SW 1271 (cell line): ENCODE measurements around the gene FOXF2.

Experiments
- DNase-seq, 2 experiments: peaks; one replicate each; lab custom pipeline; 2025; lab: John Stamatoyannopoulos, UW

Gene FOXF2

DNA sequence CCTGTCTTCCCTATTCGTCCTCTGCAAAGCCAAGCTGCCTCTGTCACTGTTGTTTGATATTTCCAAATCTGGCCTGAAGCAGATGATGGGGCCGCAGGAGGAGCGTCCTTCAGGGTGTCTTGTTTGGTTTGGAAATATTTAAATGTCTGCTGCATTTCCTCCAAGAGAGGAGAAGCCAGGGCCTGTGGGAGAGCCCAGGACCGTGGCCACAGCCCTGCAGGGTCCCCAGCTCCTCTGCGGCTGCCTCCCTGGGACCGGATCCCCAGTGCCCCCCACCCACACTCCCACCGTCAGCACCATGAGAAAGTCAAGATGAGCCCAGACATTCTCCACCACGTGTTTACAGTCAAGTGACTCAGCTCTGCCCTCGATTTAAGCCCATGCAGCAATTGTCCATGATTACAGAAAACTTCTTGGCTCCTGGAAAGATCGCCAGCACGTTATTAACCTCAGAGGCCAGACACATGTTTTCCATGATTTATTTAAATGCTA, 18.2 kb downstream of the FOXF2 start:
- no peak for DNase-seq

DNA sequence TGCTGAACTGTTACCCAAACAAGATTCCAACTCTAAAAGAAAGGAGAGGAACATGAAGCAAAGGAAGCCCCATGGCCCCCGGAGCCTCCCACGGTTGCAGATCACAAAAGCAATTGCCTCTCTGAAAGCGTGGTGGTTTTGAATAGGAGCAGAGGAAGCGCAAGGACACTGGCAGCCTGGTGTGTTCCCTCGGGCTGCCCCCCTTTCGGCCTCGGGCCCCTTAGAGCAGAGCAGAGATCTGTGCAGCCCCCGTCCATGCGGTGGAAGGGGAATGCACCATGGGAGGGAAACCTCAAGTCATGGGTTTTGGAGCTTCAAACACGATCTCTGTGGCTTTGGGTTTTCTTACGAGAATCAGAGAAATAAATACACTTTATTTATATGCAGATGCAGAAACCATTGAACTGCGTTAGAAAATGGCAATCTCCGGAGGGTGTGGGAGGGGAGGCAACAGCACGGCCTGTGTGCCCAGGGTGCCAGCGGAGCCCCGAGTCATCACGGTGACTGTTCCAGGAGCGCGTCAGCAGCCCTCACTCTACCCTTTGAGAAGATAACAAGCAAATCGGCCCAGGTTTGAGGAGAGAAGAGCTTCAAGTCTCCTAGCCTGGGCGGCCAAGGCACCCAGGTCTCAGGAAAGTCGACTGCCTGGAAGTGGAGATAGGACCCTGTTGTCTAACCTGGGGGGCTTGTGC, 20.5 kb downstream of the FOXF2 start:
- no peak for DNase-seq

DNA sequence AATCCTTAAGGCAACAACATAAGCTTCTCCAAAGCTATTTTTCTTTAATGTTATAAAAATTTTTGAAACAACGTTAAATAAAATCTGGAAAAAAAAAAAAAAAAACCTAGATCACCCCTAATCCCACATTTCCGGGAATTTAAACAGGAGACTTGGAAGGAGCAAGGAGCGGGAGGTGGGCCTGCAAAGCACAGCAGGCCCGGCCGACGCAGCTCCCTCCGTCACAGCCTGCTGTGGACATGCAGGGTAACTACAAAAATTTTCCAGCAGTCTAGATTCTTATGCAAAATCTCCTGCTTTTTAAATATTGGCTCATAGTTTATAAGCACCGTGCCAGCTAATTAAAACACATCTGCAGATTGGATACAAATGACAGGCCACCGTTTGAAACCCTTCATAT, 23.5 kb downstream of the FOXF2 start:
- no peak for DNase-seq

DNA sequence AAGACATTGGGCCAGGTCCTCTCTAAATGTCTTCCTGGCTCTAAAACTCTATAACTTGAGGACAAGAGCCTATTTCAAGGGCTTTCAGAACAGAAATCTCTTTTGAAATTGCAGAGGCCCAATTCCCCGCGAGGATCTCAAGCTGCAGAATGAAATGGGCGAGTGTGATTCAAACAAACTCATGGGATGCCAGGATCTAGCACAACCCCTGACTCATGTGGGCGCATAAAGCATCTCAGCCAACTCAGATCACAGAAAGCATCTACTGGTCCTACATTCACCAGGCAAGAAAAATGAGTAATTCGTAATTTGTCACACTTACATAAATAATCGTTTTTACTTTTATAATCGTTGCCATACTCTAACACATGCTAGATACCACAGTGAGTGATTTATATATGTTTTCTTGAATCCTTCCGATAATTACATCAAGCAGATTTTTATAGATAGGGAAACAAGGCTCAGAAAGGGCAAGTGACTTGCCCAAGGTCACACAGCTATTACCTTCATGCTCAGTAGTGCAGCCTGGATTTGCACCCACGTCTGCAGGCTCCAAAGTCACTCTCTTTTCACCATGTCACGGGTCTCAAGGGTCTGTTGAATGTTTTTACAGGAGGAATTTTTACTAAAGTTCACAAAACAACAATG, 26.2 kb downstream of the FOXF2 start:
- DNase-seq, result no peak

DNA sequence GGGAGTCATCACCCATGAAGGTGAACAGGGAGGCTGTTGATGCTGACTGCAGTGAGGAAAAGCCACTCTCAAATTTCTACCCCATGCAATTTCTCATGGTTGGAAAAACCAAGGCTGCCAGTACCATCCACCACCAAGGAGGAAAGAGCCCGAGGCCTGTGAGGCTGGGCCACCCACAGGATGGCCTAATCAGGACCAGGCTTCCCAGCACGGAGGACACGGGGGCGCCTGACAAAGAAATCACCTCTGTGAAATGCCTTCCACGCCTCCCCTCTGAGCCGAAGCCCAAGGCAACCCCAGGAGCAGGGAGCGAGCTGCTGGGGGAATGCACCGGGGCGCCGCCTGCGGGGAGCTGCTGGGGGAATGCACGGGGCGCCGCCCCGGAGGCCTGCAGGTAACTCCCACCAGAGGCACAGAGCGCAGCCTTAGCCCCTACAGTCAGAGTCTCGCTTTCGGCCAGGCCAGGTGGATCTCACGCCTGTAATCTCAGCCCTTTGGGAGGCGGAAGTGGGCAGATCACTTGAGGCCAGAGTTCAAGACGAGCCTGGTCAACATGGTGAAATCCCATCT, 26.9 kb downstream of the FOXF2 start:
- DNase-seq, result no peak

DNA sequence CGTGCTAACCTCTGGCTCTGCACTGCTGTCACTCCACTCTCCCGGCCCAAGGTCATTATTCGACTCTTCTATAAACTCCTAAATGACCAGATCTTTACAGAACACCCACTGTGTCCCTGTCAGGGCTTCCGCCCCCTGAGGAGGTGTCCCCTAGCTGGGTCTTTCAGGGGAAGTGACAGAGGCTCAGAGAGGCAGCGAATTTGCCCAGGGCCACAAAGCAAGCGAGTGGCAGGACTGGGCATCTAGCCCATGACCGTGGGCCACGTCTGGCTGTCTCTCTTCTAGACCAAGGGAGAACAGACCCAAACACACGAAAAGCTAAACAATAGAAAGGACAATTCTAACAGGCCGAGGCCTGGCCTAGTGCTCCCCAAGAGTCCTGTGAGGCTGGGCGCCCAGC, 27.4 kb downstream of the FOXF2 start:
- no peak for DNase-seq

DNA sequence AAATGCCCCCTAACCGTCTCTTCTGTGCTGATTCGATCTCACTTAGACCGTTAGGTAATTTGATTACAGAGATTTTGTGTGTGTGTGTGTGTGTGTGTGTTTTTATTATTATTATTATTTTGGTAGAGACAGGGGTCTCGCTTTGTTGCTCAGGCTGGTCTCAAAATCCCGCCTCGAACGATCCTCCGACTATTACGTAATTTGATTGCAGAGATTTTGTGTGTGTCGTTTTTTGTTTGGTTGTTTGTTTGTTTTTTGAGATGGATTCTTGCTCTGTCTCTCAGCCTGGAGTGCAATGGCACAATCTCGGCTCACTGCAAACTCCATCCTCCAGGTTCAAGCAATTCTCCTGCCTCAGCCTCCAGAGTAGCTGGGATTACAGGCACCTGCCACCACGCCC, 28.3 kb downstream of the FOXF2 start:
- no peak for DNase-seq

DNA sequence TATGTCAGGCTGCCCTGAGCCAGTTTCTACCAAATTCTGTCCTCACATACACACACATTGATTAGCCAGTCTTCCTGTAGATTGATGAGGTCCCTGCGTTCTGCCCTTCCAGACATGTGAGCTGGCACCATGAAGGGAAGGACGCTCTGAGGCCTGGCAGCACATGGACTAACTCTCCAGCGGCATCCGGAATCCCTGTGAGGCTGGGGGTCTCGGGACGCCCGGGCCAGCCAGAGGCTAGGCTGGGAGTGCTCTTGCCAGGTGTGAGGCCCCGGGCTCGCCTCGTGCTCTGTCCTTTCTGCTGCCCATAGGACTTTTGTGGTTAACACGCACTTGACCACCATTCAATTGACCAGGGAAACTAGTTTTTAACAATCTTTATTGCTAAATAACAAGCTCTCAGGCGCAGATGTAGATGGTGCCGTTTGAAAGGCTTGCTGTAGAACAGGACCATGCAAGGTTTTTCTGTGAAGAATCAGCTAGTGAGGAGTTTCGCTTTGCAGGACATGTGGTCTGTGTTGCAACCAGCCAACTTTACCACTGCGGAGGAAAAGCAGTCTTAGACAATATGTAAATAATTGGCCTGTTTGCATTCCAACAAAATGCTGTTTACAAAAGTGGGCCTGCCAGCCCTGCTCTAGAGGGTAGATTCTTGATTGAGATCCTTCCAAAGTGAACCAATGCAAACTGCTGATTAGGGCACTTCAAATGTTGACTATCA, 29.3 kb downstream of the FOXF2 start:
- DNase-seq, result no peak

DNA sequence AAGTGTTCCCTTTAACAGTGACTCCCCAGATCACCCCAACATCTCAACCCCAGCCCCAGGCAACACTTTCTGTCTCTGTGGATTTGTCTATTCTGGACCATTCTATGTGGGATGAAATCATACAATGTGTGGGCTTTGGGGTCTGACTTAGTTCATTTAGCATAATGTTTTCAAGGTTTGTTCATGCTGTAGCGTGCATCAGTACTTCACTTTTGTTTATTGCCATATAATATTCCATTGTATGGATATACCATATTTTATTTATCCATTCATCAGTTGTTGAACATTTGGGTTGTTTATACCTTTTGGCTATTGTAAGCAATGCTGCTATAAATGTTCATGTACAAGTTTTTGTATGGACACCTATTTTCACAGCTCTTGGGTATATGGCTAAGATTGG, 31.0 kb downstream of the FOXF2 start:
- DNase-seq, result no peak

DNA sequence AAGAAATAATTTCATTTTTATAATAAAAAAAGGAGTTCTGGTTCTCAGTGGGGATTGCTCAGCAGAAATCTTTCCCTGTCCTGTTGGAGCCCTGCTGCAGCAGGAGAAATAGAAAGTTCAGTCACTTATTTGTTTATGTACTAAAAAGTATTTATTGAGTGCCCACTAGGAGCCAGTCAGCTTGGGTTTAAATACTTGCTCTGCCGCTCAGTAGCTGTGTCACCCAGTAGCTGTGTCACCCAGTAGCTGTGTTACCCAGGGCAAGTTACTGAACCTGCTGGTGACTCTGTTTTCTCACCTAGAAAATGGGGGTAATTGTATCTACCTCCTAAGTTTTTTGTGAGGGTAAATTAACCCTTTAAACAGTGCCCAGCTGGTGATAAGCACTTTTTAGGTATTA, 32.9 kb downstream of the FOXF2 start:
- DNase-seq, result no peak

DNA sequence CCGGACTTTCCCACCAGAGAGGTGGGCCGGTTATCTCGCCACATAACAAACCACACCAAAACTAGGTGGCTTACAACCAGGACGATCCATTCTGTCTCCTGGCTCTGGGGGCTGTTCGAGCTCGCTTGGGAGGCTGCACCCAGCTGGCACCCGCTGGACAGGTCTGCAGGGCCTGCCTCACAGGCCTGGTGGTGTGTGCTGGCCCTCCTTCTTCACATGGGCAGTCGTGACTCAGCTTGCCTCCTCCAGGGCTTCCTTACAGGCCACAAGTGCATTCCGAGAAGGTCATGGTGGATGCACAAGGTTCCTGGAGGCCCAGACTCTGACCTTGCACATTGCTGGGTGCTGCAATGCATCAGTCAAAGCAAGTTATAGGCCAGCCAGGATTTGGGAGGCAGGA, 34.2 kb downstream of the FOXF2 start:
- DNase-seq, result no peak

DNA sequence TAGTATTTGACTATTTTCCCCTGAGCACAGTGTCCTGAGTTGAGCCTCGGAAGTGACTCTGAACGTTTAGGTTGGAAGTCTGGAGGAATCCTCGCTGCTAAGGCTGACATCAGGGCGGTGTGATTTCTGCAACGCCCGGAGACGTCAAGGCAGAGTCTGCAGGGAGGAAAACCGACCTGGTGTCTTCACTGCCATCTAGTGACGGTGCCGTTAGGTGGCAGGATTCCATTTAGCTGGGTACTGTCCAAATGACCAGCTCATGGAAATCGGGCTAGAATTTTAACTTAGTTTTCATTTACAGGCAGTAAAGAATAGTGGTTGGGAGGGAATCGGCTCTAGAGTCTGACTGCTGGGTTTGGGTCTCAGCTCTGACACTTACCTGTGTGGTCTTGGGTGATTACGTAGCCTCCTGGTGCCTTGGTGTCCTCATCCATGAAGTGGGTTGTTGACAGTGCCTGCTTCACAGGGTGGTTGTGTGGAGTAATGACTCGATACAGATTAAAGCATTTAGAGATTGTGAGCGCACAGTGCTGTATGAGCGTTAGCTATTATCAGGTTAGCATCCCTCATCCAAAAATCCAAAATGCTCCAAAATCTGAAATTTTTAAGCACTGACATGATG, 35.0 kb downstream of the FOXF2 start:
- DNase-seq, result peak; percentile 27 to 45

DNA sequence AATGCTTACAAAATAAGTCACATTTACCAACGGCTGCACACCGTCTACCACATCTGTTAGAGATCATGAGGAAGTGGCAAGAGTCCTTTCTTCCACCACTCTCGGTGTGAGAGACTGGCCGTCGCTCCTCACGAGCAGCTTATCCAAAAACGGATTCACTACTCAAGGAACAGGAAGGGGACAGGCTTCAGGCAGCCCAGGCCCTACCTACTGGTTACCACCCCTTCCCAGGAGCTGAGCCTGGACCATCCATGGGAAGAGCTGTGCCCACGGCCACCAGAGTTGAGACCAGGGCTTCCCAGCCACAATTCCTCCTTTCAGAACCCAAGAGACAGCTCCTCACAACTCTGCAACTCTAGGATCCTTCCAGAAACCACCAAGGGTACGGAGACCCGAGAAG, 37.0 kb downstream of the FOXF2 start:
- no peak for DNase-seq

DNA sequence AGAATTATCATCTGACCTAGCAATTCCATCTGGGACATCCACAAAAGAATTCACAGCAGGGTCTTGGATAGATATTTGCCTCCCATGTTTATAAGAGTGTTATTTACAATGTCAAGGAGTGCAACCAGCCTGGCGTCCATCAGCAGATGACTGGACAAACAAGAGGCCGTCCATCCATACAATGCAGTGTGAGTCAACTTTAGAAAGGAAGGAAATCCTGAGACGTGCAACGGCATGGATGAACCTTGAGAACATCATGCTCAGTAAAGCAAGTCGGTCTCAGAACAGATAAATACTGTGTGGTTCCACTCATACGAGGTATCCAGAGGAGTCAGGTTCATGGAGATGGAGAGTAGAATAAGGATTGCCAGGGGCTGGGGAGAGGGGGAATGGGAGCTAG, 46.4 kb downstream of the FOXF2 start:
- DNase-seq, result no peak

DNA sequence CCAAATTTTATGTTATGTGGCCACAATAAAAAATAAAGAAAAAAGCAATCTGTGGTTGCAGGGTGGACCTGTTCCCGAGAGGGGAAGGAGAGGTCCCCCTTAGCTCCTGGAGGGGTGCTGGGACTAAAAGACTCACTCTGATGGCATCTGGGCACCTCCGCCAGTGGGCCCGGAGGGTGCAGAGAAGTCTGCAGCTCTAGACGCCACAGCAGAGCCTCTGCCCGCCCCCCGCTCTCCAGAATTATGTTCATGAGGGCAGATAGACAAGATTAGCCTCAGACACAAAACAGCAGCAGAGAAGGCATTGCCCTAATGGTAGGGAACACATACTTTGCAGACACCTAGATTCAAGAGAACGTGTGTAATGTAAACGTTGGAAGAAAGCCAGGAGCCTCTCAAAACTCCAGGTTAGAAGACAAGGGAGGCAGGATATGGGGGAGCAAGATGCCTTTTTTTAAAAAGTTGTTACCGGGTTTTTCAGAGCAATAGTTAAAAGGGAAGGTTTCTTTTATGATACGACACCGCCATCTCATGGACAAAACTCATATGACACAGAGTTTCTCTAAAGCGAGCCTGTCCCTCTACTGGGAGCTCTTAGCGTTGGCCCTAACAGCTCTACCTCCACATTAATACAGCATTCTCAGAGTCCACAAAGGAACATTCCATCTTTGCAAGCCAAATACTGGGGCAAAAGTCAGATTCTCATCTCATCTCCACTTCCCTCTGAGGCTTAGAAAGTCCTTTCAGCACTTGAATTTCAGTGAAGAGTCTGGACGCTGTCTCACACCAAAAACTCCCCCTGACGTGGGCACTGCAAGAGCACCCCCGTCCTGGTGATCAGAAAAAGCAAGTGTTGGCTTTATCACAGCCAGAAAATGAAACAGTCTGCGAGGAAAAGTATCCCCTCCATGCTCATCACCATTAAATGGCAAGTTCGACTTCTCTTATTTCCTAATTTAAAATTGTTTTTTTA, 47.2 kb downstream of the FOXF2 start:
- peak; percentile 19 to 67 for DNase-seq

DNA sequence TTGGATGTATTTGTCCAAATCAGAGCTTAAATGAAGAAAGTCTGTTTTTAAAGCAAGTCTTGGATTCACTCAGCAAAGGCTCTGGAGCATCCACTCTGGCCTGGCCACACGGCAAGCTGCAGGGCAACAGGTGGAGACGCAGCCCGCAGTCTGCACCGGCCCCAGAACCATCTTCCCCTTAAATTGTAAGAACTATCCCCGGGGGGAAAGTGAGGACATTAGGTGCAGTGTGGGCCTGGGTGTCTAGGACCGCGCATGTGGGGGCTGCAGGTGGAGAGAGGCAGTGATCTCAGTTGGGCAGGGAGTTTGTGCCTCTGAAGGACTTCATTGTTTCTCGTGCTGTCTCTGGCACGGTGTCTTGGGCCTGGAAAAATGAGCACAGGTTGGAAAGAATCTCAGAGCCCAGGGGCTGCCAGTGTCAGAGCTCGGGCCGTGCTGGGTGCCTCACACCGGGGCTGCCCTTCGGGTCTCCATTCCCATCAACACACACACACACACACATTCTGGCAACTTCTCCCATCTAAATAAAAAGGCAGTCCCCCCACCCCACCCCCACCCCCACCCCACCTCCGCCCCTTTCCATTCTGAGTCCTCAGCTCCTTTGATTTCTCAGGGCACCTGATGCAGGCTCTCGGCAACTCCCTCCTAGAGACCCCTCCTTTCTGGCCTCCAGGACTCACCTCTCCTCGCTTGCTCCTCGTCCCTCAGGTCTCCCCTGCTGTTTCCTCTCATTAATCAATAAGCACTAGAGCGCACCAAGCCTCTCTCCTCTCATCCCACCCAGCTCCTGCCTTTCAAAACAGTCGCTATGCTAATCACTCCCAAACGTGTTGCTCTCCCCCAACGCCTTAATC, 48.4 kb downstream of the FOXF2 start:
- no peak for DNase-seq

DNA sequence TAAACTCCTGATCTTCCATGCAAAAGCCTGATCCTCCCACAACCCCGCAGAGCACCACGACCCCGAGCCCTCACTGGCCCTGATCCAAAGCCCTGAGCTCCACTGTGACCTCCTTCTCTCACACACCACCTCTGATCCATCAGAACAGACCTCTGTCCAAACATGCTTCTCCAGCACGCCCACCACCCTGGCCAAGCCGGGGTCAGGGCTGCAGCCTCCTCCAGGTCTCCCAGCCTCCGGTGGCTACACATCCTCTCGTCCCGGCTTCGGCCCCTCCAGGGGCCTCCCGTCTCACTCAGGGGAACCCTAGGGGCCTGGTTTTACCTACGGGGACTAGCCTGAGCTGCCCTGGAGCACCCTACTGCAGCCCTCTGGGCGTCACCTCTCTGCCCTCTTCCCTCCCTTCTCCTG, 49.1 kb downstream of the FOXF2 start:
- DNase-seq, result no peak

DNA sequence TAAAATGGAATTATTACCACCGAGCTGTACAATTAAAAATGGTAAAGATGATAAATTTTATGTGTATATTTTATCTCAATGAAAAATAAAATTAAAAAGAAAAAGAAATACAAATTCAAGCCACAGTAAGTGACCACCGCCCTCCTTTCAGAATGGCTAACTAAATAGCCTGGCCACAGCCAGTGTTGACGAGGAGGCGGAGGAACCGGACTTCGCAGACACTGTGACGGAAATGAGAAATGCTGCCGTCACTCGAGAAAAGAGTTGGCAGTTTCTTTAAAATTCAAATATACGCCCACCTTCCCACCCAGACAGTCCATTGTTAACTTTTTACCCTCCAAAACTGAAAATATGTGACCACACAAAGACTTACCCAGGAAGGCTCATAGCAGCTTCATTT, 50.0 kb downstream of the FOXF2 start:
- no peak for DNase-seq

DNA sequence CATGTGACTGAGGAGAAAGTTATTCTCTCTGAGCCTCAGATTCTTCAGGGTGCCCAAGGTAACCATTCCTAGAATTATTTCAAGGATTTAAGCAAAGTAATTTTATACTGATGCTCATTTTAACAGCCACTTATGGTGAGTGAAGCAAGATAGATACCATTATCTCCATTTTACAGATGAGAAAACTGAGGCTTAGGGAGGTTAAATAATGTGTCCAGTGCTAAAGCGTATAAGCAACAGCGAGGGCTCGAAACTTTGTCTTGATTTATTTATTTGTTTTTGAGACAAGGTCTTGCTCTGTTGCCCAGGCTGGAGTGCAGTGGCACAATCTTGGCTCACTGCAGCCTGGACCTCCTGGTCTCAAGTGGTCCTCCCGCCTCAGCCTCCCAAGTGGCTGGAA, 53.6 kb downstream of the FOXF2 start:
- DNase-seq, result no peak
